Osteocyte (in vitro differentiated cells): Measurements from ENCODE around the gene ZFP2. TPM values are rescaled to one million over a fixed set of nuclear protein-coding genes. Genes with fewer than 3 reads are reported as not detected.

Experiments used
- DNase-seq: peaks from one replicate; pipeline ENCODE4 v3.0.0; 2021; ENCODE audit warnings: mixed read lengths; ENCODE audit not compliant: unreplicated experiment; ENCODE audit errors: extremely low spot score
- H3K27ac Mint-ChIP-seq: one replicate; pipeline ENCODE4 v1.8.0; 2021; ENCODE audit warnings: mild to moderate bottlenecking, mixed read lengths; ENCODE audit not compliant: unreplicated experiment
- H3K27me3 Mint-ChIP-seq: one replicate; pipeline ENCODE4 v1.8.0; 2021; ENCODE audit warnings: mixed read lengths; ENCODE audit not compliant: unreplicated experiment
- H3K36me3 Mint-ChIP-seq: one replicate; pipeline ENCODE4 v1.8.0; 2021; ENCODE audit warnings: mixed read lengths; ENCODE audit not compliant: unreplicated experiment
- H3K4me1 Mint-ChIP-seq: one replicate; pipeline ENCODE4 v1.8.0; 2021; ENCODE audit warnings: mixed read lengths; ENCODE audit not compliant: unreplicated experiment
- H3K4me3 Mint-ChIP-seq: one replicate; pipeline ENCODE4 v1.8.0; 2021; ENCODE audit warnings: mild to moderate bottlenecking, moderate library complexity, mixed read lengths; ENCODE audit not compliant: unreplicated experiment
- H3K9me3 Mint-ChIP-seq: one replicate; pipeline ENCODE4 v1.8.0; 2021; ENCODE audit warnings: mixed read lengths; ENCODE audit not compliant: unreplicated experiment
- CTCF ChIP-seq: fragments of 200-600 bp; sonication (generic); IDR thresholded peaks from 2 replicates; pipeline ENCODE4 v1.5.0; 2021; ENCODE audit warnings: antibody characterized with exemption, mild to moderate bottlenecking, moderate library complexity
- total RNA-seq: library from RNA; stranded (reverse); gene quantifications from 2 replicates; pipeline ENCODE4 v1.2.1, GENCODE V29; 2021

Gene ZFP2
- total RNA-seq, 1 donor from 2014 or later, result 1.7 TPM

DNA sequence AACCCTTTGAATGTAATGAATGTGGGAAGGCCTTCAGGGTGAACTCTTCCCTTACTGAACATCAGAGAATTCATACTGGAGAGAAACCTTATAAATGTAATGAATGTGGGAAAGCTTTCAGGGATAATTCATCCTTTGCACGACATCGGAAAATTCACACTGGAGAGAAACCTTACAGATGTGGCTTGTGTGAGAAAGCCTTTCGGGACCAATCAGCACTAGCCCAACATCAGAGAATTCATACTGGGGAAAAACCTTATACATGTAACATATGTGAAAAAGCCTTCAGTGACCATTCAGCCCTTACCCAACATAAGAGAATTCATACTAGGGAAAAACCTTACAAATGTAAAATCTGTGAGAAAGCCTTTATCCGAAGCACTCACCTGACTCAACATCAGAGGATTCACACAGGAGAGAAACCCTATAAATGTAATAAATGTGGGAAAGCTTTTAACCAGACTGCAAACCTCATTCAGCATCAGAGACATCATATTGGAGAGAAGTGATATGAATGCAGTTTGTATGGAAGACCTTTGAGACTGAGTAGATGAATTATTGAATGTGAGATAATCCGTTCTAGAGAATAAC lies 69.8 kb downstream of the ZFP2 start:
- no peak for TF ChIP-seq CTCF
- H3K9me3 Mint-ChIP-seq, result peaks cover 56% of the 10 kb centered on the region
- DNase-seq, result no peak
- H3K4me1 Mint-ChIP-seq, result no peaks in the 10 kb centered on the region
- H3K36me3 Mint-ChIP-seq, result peaks cover 18% of the 10 kb centered on the region
- H3K27ac Mint-ChIP-seq, result no peak overlapping the region
- H3K27me3 Mint-ChIP-seq, result no peaks in the 10 kb centered on the region
- no peak overlapping the region for H3K4me3 Mint-ChIP-seq

DNA sequence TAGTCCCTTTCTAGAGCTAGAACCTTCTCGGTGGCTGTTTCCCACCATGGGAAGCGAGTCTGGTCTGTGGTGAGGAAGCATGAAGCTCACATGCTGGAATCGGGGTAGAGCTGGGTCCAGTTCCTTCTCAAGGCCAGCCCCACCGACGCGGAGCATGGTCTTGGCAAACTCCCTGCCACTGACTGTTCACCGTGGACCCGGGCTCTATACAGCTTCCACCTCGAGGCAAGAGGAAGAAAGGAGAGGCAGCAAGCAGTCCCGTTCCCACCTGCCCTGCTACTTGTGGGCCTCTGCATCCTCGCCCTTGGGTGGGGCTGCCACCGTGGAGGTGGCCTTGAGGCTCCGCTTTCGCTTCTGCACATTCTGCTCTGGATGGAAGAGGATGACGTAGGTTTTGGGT lies 85.7 kb downstream of the ZFP2 start:
- peaks cover 30% of the 10 kb centered on the region for H3K9me3 Mint-ChIP-seq
- no peak for TF ChIP-seq CTCF
- H3K4me3 Mint-ChIP-seq, result no peak overlapping the region
- H3K4me1 Mint-ChIP-seq, result no peaks in the 10 kb centered on the region
- H3K27me3 Mint-ChIP-seq, result no peaks in the 10 kb centered on the region
- DNase-seq, result no peak
- peaks cover 2% of the 10 kb centered on the region for H3K36me3 Mint-ChIP-seq
- no peak overlapping the region for H3K27ac Mint-ChIP-seq

Other genes with a start within 250 kb of the ZFP2 start
- 15.7 and 16.8 TPM in 2 replicates for gene ZNF354A, start 165.3 kb upstream of the ZFP2 start, total RNA-seq
- gene ZNF354B, start 36.0 kb upstream of the ZFP2 start, total RNA-seq, result 18.9 and 20.0 TPM in 2 replicates
- 1.2 and 1.6 TPM in 2 replicates for gene ZNF454, start 45.3 kb downstream of the ZFP2 start, total RNA-seq
- not detected in 2 replicates for gene GRM6, start 99.4 kb downstream of the ZFP2 start, total RNA-seq
- 4.2 and 5.2 TPM in 2 replicates for gene ZNF879, start 127.9 kb downstream of the ZFP2 start, total RNA-seq
- gene ZNF354C, start 164.5 kb downstream of the ZFP2 start, total RNA-seq, result 4.6 and 6.3 TPM in 2 replicates